Measurements from ENCODE around the gene SAE1. TPM values are rescaled to one million over a fixed set of nuclear protein-coding genes. Genes with fewer than 3 reads are reported as not detected.

Gene SAE1
- total RNA-seq, 1 experiment from 2014 or later: 234 TPM

DNA sequence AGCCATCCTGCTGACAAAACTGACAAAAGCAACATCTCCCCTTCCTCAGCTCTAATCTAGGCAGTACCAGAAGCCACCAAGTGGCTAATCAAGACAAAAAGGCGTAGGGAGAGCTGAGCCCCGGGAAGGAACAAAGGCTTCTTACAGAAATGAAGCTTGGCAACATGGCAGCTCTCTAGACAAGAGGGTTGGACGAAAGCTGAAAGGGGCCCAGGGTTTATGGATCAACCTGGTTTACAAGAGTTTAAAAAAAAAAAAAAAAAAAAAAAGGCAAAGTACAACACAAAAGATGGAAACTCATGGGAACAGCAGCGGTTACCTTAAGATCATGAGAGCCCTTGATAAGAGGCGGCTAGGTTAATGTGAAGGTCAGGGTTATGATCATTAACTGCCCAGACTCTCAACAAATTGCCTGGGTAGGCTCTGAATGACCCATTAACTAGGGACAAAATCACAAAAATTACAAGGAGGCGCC, 31.0 kb upstream of the SAE1 start:
- Mint-ChIP-seq H3K27ac (peak overlapping the region in 2 of 3 experiments; percentile 83 to 91; a peak in 4 of 7 replicates), H3K4me3 (no peak overlapping the region), H3K9me3 (no peaks in the 10 kb centered on the region), H3K4me1 (peaks cover 49 to 53% of the 10 kb centered on the region in 2 experiments), H3K36me3 (ENCODE audit: insufficient read depth in 1 of 3, low read depth in 3 of 3) (peaks cover 5 to 17% (median 13%) of the 10 kb centered on the region in 3 experiments; a peak in 6 of 7 replicates), H3K27me3 (ENCODE audit: low read depth) (no peaks in the 10 kb centered on the region)
- Histone ChIP-seq H4K8ac (replicated peaks; ENCODE audit: insufficient read length, low read depth, low read length) (no peak overlapping the region), H4K5ac (ENCODE audit: insufficient read length, low read depth, low read length) (no peak overlapping the region), H2BK12ac (ENCODE audit: insufficient read length, low read depth, low read length) (no peak overlapping the region), H2AFZ (ENCODE audit: low read length) (no peak overlapping the region), H2BK15ac (ENCODE audit: low read depth, low read length) (no peak overlapping the region), H3K4me2 (ENCODE audit: insufficient read depth, insufficient read length, low read length) (no peak overlapping the region), H4K91ac (ENCODE audit: insufficient read length, low read depth, low read length) (no peak overlapping the region), H3K56ac (ENCODE audit: insufficient read length, low read depth, low read length) (no peak overlapping the region), H3K18ac (ENCODE audit: insufficient read length, low read depth, low read length) (no peak overlapping the region), H2BK20ac (ENCODE audit: low read depth, low read length, poor library complexity, severe bottlenecking) (no peak overlapping the region), H3T11ph (ENCODE audit: low read length) (no peak overlapping the region), H3K9me3 (ENCODE audit: control insufficient read depth, low read depth, low read length) (no peaks in the 10 kb centered on the region), H3K23ac (ENCODE audit: insufficient read length, low read depth, low read length) (no peak overlapping the region), H3K79me2 (ENCODE audit: insufficient read depth, low read length) (peaks cover 16% of the 10 kb centered on the region; the same call in 1 of the 2 replicates), H2BK5ac (ENCODE audit: insufficient read length, low read length) (no peak overlapping the region), H3K4me1 (ENCODE audit: insufficient read depth, low read length) (0 out of 2 replicates have a peak, but pooled peaks cover 2% of the 10 kb centered on the region), H2AK5ac (ENCODE audit: insufficient read length, low read length) (no peak overlapping the region), H3K23me2 (ENCODE audit: insufficient read length, low read depth, low read length, poor library complexity, severe bottlenecking) (no peaks in the 10 kb centered on the region), H3K14ac (ENCODE audit: insufficient read depth, low read length) (no peak overlapping the region), H3K4ac (ENCODE audit: low read depth, low read length) (no peak overlapping the region; the same call in 1 of the 2 replicates), H4K20me1 (ENCODE audit: control insufficient read depth, insufficient read depth, insufficient read length) (no peaks in the 10 kb centered on the region), H3K27me3 (ENCODE audit: insufficient read depth, low read length) (no peaks in the 10 kb centered on the region), H3K27ac (ENCODE audit: insufficient read length, low read depth, low read length) (no peak overlapping the region), H3K9ac (ENCODE audit: extremely low read depth, insufficient read length, low read length) (no peak overlapping the region), H3K79me1 (ENCODE audit: insufficient read depth, low read depth, low read length, poor library complexity, severe bottlenecking) (peaks cover 13% of the 10 kb centered on the region), H2BK120ac (ENCODE audit: low read depth, low read length, poor library complexity, severe bottlenecking) (peak overlapping the region; percentile 7)
- no CpG with 5 or more reads among the region's 6 CpGs for WGBS (ENCODE audit: extremely low coverage, insufficient read length, low lambda C conversion rate)
- DNase-seq: no peak
- no peak for TF ChIP-seq CTCF (conservative IDR thresholded peaks at IDR 0.05)

All from H9 (cell line).